Upper lobe of left lung (tissue), 6 donors: ENCODE data around the gene MINPP1. TPM values are rescaled to one million over a fixed set of nuclear protein-coding genes. Genes with fewer than 3 reads are reported as not detected.

Experiments used
- ATAC-seq, 2 donors: fragments of 200-7000 bp; cut with Tn5 transposase; one replicate each; pipeline ENCODE4 v1.9.1; 2022; ENCODE audit warnings: mild to moderate bottlenecking in 2 of 2, moderate library complexity in 2 of 2; ENCODE audit not compliant: low FRiP score in 2 of 2
- DNase-seq, 2 donors: peaks; one replicate each; pipeline ENCODE4 v3.0.0-alpha.2; 2019 to 2020
- H3K27ac ChIP-seq, 4 donors: fragments of 200-600 bp; sonication (generic); one replicate each; pipeline ENCODE4 v1.5.1; 2016 to 2019
- H3K27me3 ChIP-seq, 4 donors: fragments of 200-600 bp; sonication (generic); one replicate each; pipeline ENCODE4 v1.5.1; 2017 to 2019
- H3K36me3 ChIP-seq, 4 donors: fragments of 200-600 bp; sonication (generic); one replicate each; pipeline ENCODE4 v1.5.1; 2016 to 2019
- H3K4me1 ChIP-seq, 4 donors: fragments of 200-600 bp; sonication (generic); one replicate each; pipeline ENCODE4 v1.5.1; 2018 to 2019
- H3K4me3 ChIP-seq, 4 donors: fragments of 200-600 bp; sonication (generic); one replicate each; pipeline ENCODE4 v1.5.1; 2017 to 2019; ENCODE audit warnings: mild to moderate bottlenecking in 2 of 4, moderate library complexity in 1 of 4
- H3K9me3 ChIP-seq, 4 donors: fragments of 200-600 bp; sonication (generic); one replicate each; pipeline ENCODE4 v1.5.1; 2018 to 2019
- CTCF ChIP-seq, 6 experiments: fragments of 450-650 bp in 4 of 6; fragments of 200-600 bp in 2 of 6; sonication (generic) in 2 of 6; IDR thresholded peaks; one replicate each; pipeline ENCODE4 v1.5.1; 2016 to 2019; ENCODE audit warnings: antibody characterized with exemption in 6 of 6
- EP300 ChIP-seq, 4 donors: sonication (generic); formaldehyde crosslinking; IDR thresholded peaks; one replicate each; pipeline ENCODE4 v1.5.1; 2017; ENCODE audit warnings: antibody characterized with exemption in 4 of 4, control low read depth in 2 of 4
- POLR2A ChIP-seq, 4 donors: fragments of 450-650 bp; IDR thresholded peaks; one replicate each; pipeline ENCODE4 v1.5.1; 2016 to 2017; ENCODE audit warnings: antibody characterized with exemption in 4 of 4, mild to moderate bottlenecking in 2 of 4
- POLR2AphosphoS5 ChIP-seq, 2 donors: sonication (generic); formaldehyde crosslinking; IDR thresholded peaks; one replicate each; pipeline ENCODE4 v1.5.1; 2017; ENCODE audit warnings: antibody characterized with exemption in 2 of 2
- WGBS, 2 donors: methylation state at CpG; one replicate each; pipeline ENCODE4 v1.1.5; 2017 to 2018; 5-methylcytosine and 5-hydroxymethylcytosine counted together
- total RNA-seq, 6 donors: library from RNA; depleted of rRNA in 4 of 6; stranded (reverse); fragments of >200 nt in 4 of 6; gene quantifications; one replicate each; pipeline versions ENCODE4 v1.1.0 to v1.2.1, GENCODE V29; 2016 to 2021
- donor health status: DM: no; HTN: no; CAD: no; lungs with moderate emphysema.
- donor health status: DM: no; HTN: yes; CAD: no; lungs with severe emphysema.

MINPP1 gene
- total RNA-seq, 6 donors from 2014 or later: 8.0 to 22.2 (median 15.4) TPM

- Histone ChIP-seq H3K9me3 (no peaks in the 10 kb centered on the region), H3K27ac (no peak overlapping the region), H3K4me3 (no peak overlapping the region), H3K36me3 (peaks cover 6 to 53% (median 14%) of the 10 kb centered on the region in 4 donors), H3K27me3 (no peaks in the 10 kb centered on the region), H3K4me1 (peaks cover 0 to 15% (median 11%) of the 10 kb centered on the region in 4 donors)
- DNase-seq: no peak
- 85 to 88% methylated on average over 3 of the region's 3 CpGs for WGBS, 2 donors
- no peak for TF ChIP-seq POLR2A (IDR thresholded peaks at IDR 0.05)
- no peak for TF ChIP-seq CTCF (IDR thresholded peaks at IDR 0.05)
- no peak for TF ChIP-seq POLR2AphosphoS5 (IDR thresholded peaks at IDR 0.05)
- ATAC-seq: no peak
Measured at GRCh38 chr10:87510025-87510424, 5.3 kb downstream of the MINPP1 start.

GRCh38 chr10:87511526-87511925, 6.8 kb downstream of the MINPP1 start:
- H3K9me3 ChIP-seq: no peaks in the 10 kb centered on the region
- 94 to 96% methylated on average over 3 of the region's 3 CpGs for WGBS, 2 donors
- H3K36me3 ChIP-seq: peaks cover 6 to 58% (median 15%) of the 10 kb centered on the region in 4 donors
- H3K4me3 ChIP-seq: no peak overlapping the region
- ATAC-seq: no peak
- H3K27me3 ChIP-seq: no peaks in the 10 kb centered on the region
- no peak for DNase-seq
- peaks cover 0 to 5% (median 2%) of the 10 kb centered on the region in 4 donors for H3K4me1 ChIP-seq
- no peak for TF ChIP-seq POLR2A (IDR thresholded peaks at IDR 0.05)
- no peak for TF ChIP-seq CTCF (IDR thresholded peaks at IDR 0.05)
- TF ChIP-seq POLR2AphosphoS5 (IDR thresholded peaks at IDR 0.05): no peak
- no peak for TF ChIP-seq EP300 (IDR thresholded peaks at IDR 0.05)
- no peak overlapping the region for H3K27ac ChIP-seq

- no peak overlapping the region for H3K27ac ChIP-seq
- DNase-seq: no peak
- 74 to 85% methylated on average over 3 of the region's 3 CpGs for WGBS, 2 donors
- H3K9me3 ChIP-seq: no peaks in the 10 kb centered on the region
- no peak for ATAC-seq
- H3K36me3 ChIP-seq: peaks cover 8 to 60% (median 9%) of the 10 kb centered on the region in 4 donors
- H3K4me3 ChIP-seq: no peak overlapping the region
- TF ChIP-seq CTCF (IDR thresholded peaks at IDR 0.05): no peak
- TF ChIP-seq POLR2AphosphoS5 (IDR thresholded peaks at IDR 0.05): no peak
- H3K4me1 ChIP-seq: peaks cover 0 to 9% (median 2%) of the 10 kb centered on the region in 4 donors
- H3K27me3 ChIP-seq: no peaks in the 10 kb centered on the region
Measured at GRCh38 chr10:87518937-87519336, 14.2 kb downstream of the MINPP1 start.

GRCh38 chr10:87519582-87519981, 14.9 kb downstream of the MINPP1 start:
- Histone ChIP-seq H3K27me3 (no peaks in the 10 kb centered on the region), H3K4me1 (peaks cover 0 to 13% (median 4%) of the 10 kb centered on the region in 4 donors), H3K36me3 (peaks cover 2 to 53% (median 7%) of the 10 kb centered on the region in 4 donors), H3K27ac (no peak overlapping the region), H3K4me3 (no peak overlapping the region), H3K9me3 (no peaks in the 10 kb centered on the region)
- no peak for ATAC-seq
- 85 to 88% methylated on average over 2 of the region's 2 CpGs for WGBS, 2 donors
- no peak for TF ChIP-seq CTCF (IDR thresholded peaks at IDR 0.05)
- TF ChIP-seq POLR2AphosphoS5 (IDR thresholded peaks at IDR 0.05): no peak
- no peak for TF ChIP-seq POLR2A (IDR thresholded peaks at IDR 0.05)
- TF ChIP-seq EP300 (IDR thresholded peaks at IDR 0.05): no peak
- no peak for DNase-seq

GRCh38 chr10:87523731-87524130, 19.0 kb downstream of the MINPP1 start:
- ATAC-seq (no peak), DNase-seq (no peak)
- TF ChIP-seq POLR2A (IDR thresholded peaks at IDR 0.05) (no peak), POLR2AphosphoS5 (IDR thresholded peaks at IDR 0.05) (no peak), CTCF (IDR thresholded peaks at IDR 0.05) (no peak), EP300 (IDR thresholded peaks at IDR 0.05) (no peak)
- Histone ChIP-seq H3K36me3 (peaks cover 0 to 32% (median 2%) of the 10 kb centered on the region in 4 donors), H3K4me1 (peaks cover 0 to 13% (median 4%) of the 10 kb centered on the region in 4 donors), H3K27me3 (no peaks in the 10 kb centered on the region), H3K9me3 (no peaks in the 10 kb centered on the region), H3K4me3 (no peak overlapping the region), H3K27ac (peak overlapping the region in 2 of 4 donors; percentile 54 to 58)
- 59 to 78% methylated on average over 2 of the region's 2 CpGs for WGBS, 2 donors
